ENCODE data around the gene ITGA3.

DNA sequence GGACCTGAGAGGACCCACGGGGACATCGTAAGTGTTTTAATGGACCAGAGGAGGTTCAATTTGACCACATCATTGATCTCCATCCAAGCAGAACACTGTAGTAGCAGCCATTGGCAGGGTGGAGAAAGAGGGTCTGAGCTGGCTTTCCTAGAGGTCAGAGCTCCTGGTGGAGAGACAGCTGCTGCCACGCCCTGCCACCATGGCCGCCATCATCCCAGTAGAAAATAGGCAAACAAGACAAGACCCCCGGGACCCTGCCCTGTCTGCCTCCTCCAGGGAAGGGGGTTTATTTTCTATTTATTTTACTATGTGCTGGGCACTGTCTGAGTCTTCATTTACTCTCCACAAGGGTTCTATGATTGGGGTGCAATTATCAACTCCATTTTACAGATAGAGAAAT lies 11.4 kb upstream of the ITGA3 start:
- TF ChIP-seq, protein P1, sequence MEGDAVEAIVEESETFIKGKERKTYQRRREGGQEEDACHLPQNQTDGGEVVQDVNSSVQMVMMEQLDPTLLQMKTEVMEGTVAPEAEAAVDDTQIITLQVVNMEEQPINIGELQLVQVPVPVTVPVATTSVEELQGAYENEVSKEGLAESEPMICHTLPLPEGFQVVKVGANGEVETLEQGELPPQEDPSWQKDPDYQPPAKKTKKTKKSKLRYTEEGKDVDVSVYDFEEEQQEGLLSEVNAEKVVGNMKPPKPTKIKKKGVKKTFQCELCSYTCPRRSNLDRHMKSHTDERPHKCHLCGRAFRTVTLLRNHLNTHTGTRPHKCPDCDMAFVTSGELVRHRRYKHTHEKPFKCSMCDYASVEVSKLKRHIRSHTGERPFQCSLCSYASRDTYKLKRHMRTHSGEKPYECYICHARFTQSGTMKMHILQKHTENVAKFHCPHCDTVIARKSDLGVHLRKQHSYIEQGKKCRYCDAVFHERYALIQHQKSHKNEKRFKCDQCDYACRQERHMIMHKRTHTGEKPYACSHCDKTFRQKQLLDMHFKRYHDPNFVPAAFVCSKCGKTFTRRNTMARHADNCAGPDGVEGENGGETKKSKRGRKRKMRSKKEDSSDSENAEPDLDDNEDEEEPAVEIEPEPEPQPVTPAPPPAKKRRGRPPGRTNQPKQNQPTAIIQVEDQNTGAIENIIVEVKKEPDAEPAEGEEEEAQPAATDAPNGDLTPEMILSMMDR (conservative IDR thresholded peaks at IDR 0.05; ENCODE audit: low read length), result no peak
- TF ChIP-seq EZH2phosphoT487 (IDR thresholded peaks at IDR 0.05; ENCODE audit: borderline replicate concordance), result no peak
